GM18861 (cell line): ENCODE results near the gene ACKR3.
A peak's percentile ranks its signal among the peaks of the same experiment; 100 is the strongest.

ENCODE experiments used
- ATAC-seq: cut with Tn5 transposase; IDR thresholded peaks from one replicate; pipeline ENCODE4 v1.9.1; 2021; ENCODE audit not compliant: unreplicated experiment

The ACKR3 gene

DNA sequence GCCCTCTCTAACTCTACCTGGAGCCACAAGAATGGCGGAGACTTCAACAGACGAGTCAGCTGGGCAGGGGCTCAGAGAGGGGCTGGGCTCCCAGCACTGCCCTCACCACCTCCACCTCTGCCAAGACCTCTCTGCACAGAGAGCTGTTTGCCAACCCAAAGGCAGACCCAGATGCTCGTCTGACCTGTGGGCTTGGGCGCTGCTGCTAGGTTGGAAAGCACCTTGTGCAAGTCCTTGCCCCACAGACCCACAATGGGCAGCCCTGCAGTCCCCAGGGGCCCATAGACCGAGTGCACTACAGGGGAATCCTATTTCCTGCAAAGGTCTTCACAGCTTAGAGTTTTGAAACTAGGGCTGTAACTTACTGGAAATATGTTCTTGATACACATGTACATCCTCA is 13.3 kb downstream of the ACKR3 start:
- ATAC-seq: peak; percentile 48

DNA sequence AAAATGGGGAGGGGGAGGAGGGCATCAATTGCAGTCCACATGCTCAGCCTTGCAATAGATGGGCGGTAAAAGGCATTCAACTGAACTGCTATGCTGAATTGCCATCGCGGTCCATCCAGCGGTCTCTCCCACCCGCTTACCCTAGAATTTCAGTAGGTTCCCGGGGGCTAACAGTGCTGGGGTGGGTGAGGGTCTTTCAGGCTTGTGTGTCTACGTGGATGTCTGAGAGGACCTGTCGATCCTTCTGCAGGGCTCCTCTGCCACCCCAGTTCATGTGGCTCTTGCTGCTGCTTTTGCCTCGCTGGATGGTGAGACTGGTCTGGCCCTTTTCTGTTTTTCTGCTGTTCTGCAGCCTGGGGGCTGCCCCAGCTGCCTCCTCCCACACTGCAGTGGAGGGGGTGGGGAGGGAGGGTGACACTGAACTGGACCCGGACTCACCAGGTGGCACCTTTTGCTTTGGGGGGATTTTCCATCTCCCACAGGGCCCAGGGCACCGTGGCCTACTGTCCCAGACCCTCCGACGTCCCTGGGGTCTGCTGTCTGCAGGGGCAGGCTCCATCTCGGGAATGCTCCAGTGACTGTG is 14.1 kb downstream of the ACKR3 start:
- ATAC-seq: no peak

DNA sequence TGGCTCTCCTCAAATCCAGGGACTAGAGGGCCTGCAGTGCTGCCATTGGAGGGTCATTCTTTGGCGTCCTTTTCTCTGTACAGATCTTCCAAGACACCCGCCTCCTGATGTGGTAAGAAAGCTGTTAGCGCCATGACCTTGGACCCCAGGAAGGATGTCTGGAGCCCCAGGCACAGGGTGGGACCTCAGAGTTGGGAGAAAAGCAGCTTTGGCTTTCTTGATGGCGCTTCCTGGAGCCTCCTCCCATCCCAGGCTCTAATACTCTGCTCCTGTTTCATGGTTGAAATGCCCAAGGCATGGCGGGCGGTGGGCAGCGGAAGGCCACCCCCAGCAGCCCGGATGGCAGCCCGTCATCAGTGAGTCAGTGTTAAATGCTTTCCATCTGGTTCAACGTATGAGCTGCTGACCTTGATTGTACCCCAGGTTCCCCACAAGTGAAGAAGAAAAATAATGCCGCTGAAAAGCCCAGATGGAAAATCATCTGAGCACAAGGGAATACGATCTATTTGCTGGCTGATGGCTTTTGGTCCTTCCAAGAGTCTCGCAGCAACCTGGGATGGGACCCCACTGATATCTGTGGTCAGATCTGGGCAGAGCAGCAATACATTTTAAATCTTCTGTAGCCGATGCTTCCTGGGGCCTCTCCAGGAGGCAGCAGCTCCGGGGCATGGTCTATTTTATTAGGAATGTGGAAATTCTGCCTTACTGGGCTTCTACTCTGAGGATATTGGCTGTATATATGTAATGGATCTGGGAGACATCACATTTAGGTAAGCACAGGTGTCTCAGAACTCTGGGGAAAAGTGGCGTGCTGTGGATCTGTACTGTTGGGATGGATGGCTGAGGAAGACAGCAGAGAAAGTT is 15.1 kb downstream of the ACKR3 start:
- no peak for ATAC-seq

- no peak for ATAC-seq
Measured at GRCh38 chr2:236585966-236586365, 16.3 kb downstream of the ACKR3 start.

DNA sequence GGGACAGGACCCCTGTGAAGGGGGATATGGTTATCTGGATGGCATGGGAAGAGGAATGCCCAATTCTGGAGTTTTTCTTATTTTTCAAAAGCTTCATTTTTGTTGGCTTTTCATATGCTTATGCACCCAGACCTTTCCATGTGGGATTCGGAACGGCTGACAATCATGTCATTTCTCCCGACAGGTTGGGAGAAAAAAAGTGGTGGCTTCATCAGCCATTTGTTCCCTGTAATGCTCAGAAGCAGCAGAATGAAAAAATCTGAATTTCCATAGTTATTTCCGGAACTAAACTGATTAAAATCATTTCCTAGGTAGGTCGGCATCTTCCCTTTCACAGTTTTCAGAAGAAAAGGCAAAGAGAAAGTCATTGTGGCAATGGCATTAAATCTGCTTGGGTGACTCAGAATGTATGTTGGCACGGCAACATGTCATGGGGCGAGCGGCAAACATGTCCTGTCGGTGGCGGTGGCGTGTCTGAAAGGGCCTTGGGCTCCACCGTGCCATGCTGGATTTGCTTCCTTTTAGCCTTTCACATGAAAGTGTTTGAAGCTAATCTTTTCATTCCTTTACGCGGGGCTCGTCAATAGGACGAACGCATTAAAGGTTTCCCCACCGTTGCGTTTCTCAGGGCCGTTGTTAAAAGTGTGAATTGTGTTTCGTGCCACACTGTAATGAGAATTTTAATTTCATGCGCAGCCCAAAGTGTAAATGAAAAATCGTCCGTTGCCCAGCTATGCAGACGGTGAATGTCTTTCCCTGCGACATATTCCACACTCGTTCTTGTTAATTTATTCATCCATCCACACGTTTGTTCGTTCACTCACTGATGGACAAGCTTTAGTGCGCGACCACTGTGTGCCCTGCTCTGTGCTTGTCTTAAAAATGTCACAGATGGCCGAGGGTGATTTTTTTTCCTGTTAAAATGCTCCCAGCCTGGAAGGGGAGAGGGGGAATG is 18.5 kb downstream of the ACKR3 start:
- ATAC-seq: no peak

DNA sequence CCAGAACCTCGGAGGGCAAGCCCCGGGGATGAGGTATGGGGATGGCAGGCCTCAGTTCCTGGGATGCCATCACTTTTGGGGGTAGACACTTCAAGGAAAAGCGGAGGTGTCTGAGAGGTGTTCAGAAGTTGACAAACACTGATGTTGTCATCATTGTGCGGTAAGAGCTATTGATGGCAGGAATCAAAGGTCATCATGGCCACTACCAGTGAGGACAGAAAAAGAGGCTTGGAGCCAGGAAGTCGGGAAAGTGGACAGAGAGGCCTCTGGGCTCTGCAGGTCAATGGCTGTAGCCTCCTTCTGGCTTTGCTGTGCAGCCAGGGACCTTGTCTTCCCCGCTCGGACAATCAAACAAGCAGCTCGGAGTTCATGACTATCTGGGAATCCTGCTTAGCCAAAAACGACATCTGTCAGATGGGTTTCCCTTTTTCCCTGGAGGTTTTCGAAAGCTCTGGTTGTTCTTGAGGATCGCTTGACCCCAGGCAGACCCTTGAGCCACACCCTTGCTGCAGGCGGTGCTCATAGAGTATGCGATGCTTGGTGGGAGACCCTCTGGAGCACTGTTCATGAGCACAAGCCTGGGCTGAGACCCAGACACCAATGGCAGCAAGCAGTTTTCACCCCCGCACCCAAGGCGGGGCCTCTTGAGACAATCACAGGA is 19.4 kb downstream of the ACKR3 start:
- ATAC-seq: no peak

DNA sequence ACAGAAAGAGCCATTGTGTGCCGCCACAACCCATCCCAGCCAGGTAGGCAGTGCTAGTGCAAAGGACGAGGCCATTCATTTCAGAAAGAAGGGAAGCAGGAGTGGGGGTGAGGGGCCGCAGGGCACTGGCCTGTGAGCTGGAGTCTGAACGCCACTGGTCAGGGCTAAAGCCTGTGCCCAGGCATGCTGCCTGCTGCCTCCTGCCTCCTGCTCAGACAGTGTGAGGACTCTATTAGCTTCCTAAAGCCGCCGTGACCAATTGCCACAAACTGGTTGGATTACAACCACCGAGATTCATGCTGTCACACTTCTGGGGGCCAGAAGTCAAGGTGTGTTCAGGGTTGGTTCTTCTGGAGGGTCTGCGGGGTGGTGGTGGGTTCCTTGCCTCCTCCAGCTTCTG is 21.2 kb downstream of the ACKR3 start:
- no peak for ATAC-seq

DNA sequence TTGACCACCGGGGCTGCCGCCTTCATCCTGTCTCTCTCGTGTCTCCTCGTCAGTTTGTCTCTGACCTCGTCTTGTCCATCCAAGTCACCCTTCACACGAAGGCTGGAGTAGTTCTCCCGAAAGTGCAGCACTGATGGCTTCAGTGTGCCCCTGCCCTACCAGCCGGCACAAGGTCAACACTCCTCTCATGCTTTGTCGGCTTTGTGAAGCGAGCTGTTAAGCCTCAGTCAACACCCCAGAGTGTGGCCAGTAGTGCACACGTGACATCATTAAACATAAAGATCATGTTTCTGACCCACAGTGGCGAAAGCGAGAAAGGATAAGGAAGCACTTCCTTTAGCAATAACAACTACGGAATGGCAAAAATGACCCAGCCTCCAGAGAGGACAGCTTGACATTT is 23.2 kb downstream of the ACKR3 start:
- ATAC-seq: no peak

DNA sequence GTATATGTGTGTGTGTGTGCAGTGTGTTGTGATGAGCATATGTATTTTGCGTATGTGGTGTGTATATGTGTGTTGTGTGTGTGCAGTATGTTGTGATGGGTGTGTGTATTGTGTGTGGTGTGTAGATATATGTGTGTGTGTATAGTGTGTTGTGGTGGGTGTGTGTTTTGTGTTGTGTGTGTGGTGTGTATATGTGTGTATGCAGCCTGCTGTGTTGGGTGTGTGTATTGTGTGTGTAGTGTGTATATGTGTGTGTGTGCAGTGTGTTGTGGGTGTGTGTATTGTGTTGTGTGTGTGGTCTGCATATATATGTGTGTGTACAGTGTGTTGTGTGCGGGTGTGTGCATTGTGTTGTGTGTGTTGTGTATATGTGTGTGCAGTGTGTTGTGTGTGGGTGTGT is 23.9 kb downstream of the ACKR3 start:
- ATAC-seq: no peak

DNA sequence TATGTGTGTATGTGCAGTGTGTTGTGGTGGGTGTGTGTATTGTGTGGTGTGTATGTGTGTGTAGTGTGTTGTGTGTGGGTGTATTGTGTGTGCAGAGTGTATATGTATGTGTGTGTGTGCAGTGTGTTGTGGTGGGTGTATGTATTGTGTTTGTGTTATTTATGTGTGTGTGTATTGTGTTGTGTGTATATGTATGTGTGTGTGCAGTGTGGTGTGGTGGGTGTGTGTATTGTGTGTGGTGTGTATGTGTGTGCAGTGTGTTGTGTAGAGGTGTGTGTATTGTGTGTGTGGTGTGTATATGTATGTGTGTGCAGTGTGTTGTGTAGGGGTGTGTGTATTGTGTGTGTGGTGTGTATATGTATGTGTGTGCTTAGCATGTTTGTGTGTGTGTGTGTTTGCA is 24.3 kb downstream of the ACKR3 start:
- ATAC-seq: no peak

GRCh38 chr2:236597629-236598028 is 28.0 kb downstream of the ACKR3 start:
- ATAC-seq: no peak

GRCh38 chr2:236599059-236599458 is 29.4 kb downstream of the ACKR3 start:
- ATAC-seq: no peak

DNA sequence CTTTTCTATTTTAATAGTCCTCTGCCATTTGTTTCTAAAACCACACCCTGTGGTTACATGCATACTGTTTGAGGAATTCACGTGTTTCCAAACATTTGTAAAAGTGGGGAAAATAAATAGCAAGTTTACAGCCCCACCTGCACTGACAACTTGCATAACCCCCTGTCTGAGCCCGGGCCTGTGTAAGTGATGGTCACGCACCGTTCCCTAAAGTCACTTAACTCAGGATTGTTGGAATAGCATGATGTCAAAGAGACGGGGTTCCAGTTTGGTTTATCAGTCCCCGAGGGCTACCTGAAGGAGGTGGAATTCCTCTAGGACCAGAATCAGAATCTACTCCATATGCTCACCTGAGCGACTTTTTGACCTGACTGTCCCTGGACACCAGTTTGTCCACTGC is 30.5 kb downstream of the ACKR3 start:
- no peak for ATAC-seq

- ATAC-seq: no peak
Measured at GRCh38 chr2:236600892-236601291, 31.3 kb downstream of the ACKR3 start.

GRCh38 chr2:236601316-236602202 is 31.9 kb downstream of the ACKR3 start:
- no peak for ATAC-seq

DNA sequence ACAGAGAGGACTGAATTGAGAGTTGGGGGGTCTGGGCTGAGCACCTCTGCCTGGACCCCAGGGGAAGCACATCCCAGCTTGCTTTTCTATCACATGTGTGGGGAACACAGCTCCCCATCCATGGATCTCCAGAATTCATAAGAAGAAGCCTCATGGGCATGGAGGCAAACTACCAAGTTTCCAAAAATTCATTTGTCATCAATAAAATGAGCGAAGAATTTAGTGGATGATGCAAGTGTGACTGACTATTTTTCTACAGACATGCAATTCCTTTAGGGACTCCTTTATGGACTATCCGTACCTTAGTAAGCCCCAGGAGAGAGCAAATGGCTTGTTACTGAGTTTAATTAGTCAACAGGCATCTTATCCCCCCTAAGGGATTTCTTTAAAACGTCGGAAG is 33.1 kb downstream of the ACKR3 start:
- ATAC-seq: no peak

DNA sequence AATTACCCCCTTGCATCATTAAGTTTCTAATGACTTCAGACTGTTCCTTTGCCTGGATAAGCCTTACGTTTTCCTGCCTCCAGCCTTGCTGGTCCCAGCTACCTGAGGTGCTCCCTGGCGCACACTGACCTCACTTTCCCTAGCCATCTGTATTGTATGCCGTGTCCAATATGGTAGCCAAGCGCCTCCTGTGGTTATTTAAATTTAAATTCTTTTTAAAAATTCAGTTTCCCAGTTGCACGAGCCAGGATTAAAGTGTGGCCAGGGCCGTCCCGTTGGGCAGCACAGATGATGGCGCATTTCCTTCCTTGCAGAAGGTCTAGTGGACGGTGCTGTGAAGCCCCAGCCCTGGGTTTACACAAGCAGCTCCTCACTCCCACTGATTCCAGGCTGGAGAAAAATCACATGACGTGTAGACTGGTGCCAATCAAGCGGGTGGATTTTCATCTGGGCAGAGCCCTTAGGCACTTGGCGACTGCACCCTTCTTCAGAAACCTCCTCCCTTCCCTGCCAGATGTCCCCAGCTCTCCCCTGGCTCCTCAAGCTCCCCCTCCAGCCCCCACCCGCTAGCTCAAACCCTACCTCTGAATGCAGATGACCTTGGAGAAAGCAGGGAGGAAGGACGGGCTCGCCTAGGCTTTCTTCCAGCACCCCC is 33.9 kb downstream of the ACKR3 start:
- ATAC-seq: no peak

DNA sequence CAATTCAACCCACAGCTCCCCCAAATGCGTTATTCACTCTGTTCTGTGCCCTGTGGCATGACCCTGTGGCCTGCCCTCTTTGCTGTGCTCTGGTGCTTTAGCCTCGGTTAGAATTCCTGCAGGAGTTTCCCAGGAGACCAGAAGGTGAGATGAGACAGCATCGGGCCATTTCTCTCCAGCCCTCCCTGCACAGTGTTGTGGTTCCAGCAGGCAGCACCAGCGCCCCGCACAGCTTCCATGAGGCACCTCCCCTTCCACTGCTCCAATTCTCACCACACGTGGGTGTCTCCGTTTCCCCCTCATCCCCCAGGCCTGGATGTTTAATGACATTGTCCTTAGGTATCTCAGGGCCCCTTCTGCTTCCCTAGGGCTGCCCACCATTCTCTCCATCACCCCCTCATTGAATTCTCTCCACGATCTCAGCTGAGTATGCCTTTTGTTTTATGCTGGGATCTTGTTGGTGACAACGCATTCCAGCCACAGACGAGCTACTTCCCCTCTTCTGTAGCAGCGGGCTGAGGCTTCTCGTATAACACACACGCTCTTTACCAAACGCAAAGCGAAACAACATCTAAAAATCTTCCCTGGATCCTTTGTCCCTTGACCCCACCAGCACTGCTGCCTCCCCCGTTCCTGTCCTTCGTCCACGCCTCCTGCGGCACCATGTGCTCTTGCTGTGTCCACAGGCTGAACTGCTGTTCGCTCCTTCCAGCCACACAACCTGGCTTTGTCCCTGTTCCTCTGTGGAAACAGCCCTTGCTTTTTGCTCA is 35.1 kb downstream of the ACKR3 start:
- no peak for ATAC-seq

- ATAC-seq: no peak
Measured at GRCh38 chr2:236605345-236605734, 35.7 kb downstream of the ACKR3 start.
